ENCODE data around the gene TLE3.

DNA sequence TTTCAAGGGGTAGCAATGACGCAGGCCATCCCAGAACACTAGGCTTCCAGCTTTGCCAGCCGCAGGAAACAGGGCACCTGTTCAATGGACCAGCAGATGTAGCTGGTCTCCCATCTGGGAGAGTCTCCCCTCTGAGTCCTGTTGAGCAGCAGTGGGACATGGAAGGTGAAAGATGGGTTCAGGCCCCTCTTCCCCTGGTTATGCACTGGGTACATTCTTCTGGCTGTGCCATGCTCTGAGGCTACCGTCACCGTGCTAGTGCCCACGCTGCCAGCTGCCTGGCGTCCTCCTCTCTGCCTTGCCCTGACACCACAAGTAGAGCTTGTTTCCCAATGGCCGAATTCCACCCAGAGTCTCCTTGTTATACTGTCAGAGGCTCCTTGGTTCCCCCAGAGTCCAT, 63.1 kb downstream of the TLE3 start:
- TF ChIP-seq, protein P1, sequence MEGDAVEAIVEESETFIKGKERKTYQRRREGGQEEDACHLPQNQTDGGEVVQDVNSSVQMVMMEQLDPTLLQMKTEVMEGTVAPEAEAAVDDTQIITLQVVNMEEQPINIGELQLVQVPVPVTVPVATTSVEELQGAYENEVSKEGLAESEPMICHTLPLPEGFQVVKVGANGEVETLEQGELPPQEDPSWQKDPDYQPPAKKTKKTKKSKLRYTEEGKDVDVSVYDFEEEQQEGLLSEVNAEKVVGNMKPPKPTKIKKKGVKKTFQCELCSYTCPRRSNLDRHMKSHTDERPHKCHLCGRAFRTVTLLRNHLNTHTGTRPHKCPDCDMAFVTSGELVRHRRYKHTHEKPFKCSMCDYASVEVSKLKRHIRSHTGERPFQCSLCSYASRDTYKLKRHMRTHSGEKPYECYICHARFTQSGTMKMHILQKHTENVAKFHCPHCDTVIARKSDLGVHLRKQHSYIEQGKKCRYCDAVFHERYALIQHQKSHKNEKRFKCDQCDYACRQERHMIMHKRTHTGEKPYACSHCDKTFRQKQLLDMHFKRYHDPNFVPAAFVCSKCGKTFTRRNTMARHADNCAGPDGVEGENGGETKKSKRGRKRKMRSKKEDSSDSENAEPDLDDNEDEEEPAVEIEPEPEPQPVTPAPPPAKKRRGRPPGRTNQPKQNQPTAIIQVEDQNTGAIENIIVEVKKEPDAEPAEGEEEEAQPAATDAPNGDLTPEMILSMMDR (IDR thresholded peaks at IDR 0.05): no peak
- TF ChIP-seq POLR2A (IDR thresholded peaks at IDR 0.05): no peak
